Upper lobe of right lung (tissue), 1 donor: ENCODE data around the gene DRC1. TPM values are rescaled to one million over a fixed set of nuclear protein-coding genes. Genes with fewer than 3 reads are reported as not detected.

Experiments
- ATAC-seq: fragments of 200-7000 bp; cut with Tn5 transposase; one replicate; pipeline ENCODE4 v1.9.1; 2020; ENCODE audit warnings: mild to moderate bottlenecking, moderate library complexity
- DNase-seq: peaks from one replicate; pipeline ENCODE4 v3.0.0-alpha.2; 2020
- H3K27ac ChIP-seq: fragments of 200-600 bp; one replicate; pipeline ENCODE4 v1.8.0; 2022
- H3K27me3 ChIP-seq: fragments of 200-600 bp; one replicate; pipeline ENCODE4 v1.8.0; 2022; ENCODE audit warnings: mild to moderate bottlenecking
- H3K36me3 ChIP-seq: fragments of 200-600 bp; one replicate; pipeline ENCODE4 v1.8.0; 2022
- H3K4me1 ChIP-seq: fragments of 200-600 bp; one replicate; pipeline ENCODE4 v1.8.0; 2022
- H3K4me3 ChIP-seq: fragments of 200-600 bp; one replicate; pipeline ENCODE4 v1.8.0; 2022; ENCODE audit warnings: mild to moderate bottlenecking
- H3K9me3 ChIP-seq: fragments of 200-600 bp; one replicate; pipeline ENCODE4 v1.8.0; 2022
- CTCF ChIP-seq: fragments of 200-600 bp; IDR thresholded peaks from one replicate; pipeline ENCODE4 v1.8.0; 2022; ENCODE audit warnings: antibody characterized with exemption
- intact Hi-C: fragments of 100-400 bp; cut with DNase I; formaldehyde crosslinking; loops from one replicate; pipeline ENCODE4 v1.11.0; 2022
- total RNA-seq: library from RNA; stranded (reverse); fragmentation: NEBNext Ultra II Directional; extraction: Animal tissue kit (Norgen Biotek cat#: 25700); gene quantifications from one replicate; pipeline ENCODE4 v1.2.1, GENCODE V29; 2021
- donor health status: DM: no; HTN: yes; CAD: no; lungs with severe emphysema.

Gene DRC1
- total RNA-seq, 1 donor from 2014 or later: not detected

DNA sequence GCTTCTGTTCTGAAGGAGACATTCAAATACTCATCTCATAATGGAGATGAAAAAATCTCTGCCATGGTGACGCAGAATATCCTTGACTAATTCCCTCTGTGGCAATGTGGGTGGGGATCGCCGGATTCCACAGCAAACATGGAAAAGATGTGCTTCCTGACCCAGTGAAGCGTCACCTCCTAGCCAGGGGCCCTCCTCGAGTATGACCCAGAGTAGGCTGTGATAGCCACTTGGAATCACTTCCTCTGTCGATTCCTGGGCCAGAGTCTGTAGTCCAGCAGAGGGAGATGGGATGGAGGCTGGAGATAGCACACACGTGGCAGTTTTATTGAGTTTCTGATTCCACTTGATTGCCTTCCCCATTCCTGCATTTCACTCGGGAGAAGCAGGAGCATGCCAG, 36.8 kb downstream of the DRC1 start:
- no peak for TF ChIP-seq CTCF
- no peak for DNase-seq
- ATAC-seq: no peak
- Histone ChIP-seq H3K4me1 (no peaks in the 10 kb centered on the region), H3K27ac (no peak overlapping the region), H3K36me3 (no peaks in the 10 kb centered on the region), H3K9me3 (no peaks in the 10 kb centered on the region), H3K4me3 (no peak overlapping the region), H3K27me3 (no peaks in the 10 kb centered on the region)
- intact Hi-C loops: no loop called here

GRCh38 chr2:26438926-26439325, 37.2 kb downstream of the DRC1 start:
- Histone ChIP-seq H3K27me3 (no peaks in the 10 kb centered on the region), H3K36me3 (no peaks in the 10 kb centered on the region), H3K27ac (no peak overlapping the region), H3K9me3 (no peaks in the 10 kb centered on the region), H3K4me1 (no peaks in the 10 kb centered on the region), H3K4me3 (no peak overlapping the region)
- ATAC-seq: no peak
- no peak for TF ChIP-seq CTCF
- DNase-seq: no peak
- intact Hi-C loops: no loop called here

DNA sequence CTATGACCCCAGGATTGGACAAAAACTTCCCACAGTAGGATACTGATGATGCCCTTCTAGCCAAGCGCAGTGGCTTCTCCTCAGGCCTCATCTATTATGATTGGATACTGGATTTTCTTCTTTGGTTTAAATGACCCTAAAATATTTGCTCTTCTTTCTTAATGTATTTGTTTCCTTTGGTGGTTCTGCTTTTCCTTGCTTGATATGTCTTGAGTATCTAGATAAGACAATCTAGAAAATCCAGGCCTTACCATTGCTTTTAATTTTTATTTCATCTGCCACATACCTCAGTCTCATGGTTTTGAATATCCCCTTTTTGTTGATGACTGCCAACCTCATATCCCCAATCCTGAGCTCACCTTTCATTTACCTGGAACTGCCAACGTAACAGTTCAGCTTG, 40.6 kb downstream of the DRC1 start:
- H3K4me3 ChIP-seq: no peak overlapping the region
- no peaks in the 10 kb centered on the region for H3K36me3 ChIP-seq
- DNase-seq (no peak), ATAC-seq (no peak)
- intact Hi-C loops: no loop called here
- no peaks in the 10 kb centered on the region for H3K4me1 ChIP-seq
- H3K9me3 ChIP-seq: no peaks in the 10 kb centered on the region
- no peaks in the 10 kb centered on the region for H3K27me3 ChIP-seq
- H3K27ac ChIP-seq: no peak overlapping the region
- TF ChIP-seq CTCF: no peak

GRCh38 chr2:26442707-26443106, 41.0 kb downstream of the DRC1 start:
- ATAC-seq (no peak), DNase-seq (no peak)
- H3K36me3 ChIP-seq: no peaks in the 10 kb centered on the region
- no peak overlapping the region for H3K27ac ChIP-seq
- intact Hi-C loops: no loop called here
- H3K4me1 ChIP-seq: no peaks in the 10 kb centered on the region
- H3K27me3 ChIP-seq: no peaks in the 10 kb centered on the region
- H3K9me3 ChIP-seq: no peaks in the 10 kb centered on the region
- no peak for TF ChIP-seq CTCF
- no peak overlapping the region for H3K4me3 ChIP-seq

DNA sequence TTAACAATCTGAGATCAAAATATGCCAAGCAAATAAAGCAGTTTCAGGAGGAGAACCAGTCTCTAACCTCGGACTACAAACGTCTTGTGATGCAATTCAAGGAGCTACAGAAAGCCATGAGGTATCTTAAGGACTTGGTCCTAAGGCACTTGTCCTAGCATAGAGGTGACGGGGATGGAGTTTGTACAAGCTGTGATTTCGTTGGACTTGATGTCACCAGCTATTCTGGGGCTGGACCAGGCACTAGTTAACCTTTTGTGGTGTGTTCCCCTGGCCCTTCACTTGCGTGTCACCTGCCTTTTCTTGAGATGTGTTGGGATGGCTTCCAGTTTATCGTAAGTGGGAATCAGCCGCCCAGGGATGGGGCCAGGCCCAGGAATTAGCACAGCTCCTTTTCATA, 42.5 kb downstream of the DRC1 start:
- DNase-seq (no peak), ATAC-seq (no peak)
- Histone ChIP-seq H3K27ac (no peak overlapping the region), H3K36me3 (no peaks in the 10 kb centered on the region), H3K9me3 (no peaks in the 10 kb centered on the region), H3K27me3 (no peaks in the 10 kb centered on the region), H3K4me1 (no peaks in the 10 kb centered on the region), H3K4me3 (no peak overlapping the region)
- intact Hi-C loops: no loop called here
- TF ChIP-seq CTCF: no peak

DNA sequence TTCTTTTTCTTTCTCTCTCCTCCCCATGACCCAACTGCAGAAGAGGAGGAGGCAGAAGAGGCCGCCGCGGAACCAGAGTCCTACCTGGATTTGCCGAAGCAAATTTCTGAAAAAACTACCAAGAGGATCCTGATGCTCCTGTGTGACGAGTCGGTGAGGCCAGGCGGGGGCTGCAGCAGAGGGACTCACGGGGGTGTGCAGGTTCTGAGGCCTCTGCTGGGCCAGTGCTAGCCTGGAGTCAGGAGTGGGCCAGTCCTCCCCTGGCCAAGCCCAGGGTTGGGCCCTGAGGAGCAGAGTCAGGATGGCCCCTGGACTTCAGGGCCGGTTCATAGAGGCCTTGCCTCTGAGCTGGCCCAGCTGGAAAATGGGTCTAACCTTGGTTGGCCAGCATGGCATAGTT, 46.9 kb downstream of the DRC1 start:
- TF ChIP-seq CTCF: no peak
- intact Hi-C loops: no loop called here
- no peak for DNase-seq
- Histone ChIP-seq H3K27ac (no peak overlapping the region), H3K9me3 (no peaks in the 10 kb centered on the region), H3K27me3 (no peaks in the 10 kb centered on the region), H3K4me3 (no peak overlapping the region), H3K4me1 (no peaks in the 10 kb centered on the region), H3K36me3 (no peaks in the 10 kb centered on the region)
- peak; percentile 37 for ATAC-seq
